Measurements from ENCODE around the gene TMEM187.

DNA sequence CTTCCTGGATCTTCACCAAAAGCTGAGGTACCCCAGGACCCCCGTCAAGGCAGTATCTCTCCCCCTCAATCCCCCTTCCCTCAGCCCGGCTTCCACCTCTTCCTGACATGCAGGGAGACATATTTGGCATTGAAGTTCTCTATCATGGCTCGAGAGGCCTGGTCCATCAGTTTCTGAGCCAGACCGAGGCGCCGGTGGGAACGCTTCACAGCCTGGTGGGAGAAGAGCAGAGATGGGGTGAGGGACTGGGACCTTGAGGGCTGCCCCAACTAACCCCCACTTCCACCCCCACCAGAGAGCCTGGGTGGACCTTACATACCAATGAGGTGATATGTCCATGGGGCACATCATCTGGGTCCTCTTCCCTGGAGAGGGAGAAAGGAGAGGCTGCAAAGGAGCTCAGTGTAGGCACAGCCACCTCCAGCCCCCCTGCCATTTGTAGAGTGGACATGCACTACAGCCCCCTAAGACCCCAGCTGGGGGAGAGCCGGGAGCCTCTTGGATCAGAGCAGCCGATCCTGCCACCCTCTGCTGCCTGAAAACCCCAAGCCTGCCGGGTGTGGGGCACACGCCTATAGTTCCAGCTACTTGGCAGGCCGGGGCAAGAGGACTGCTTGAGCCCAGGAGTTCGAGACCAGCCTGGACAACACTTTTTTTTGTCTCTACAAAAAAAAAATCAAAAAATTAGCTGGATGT is 40.2 kb upstream of the TMEM187 start:
- no peak for TF ChIP-seq POLR2AphosphoS5 (IDR thresholded peaks at IDR 0.05)
- no peak for TF ChIP-seq CTCF (IDR thresholded peaks at IDR 0.05)

Data from prostate gland (tissue), 2 donors.